Endothelial cell of umbilical vein (primary cell): ENCODE measurements around the gene AAR2. TPM values are rescaled to one million over a fixed set of nuclear protein-coding genes. Genes with fewer than 3 reads are reported as not detected.

Experiments used
- BruUV-seq: library from RNA; stranded (reverse); fragments of 400-500 nt; replicated peaks from 2 replicates; lab custom pipeline; 2021; lab: Mats Ljungman, UMichigan
- CTCF ChIA-PET: fragments of 300-600, 350-600 bp; sonication (Branson Sonifier 250); formaldehyde crosslinking; loops from one replicate; lab custom pipeline; 2021; ENCODE audit warnings: antibody characterized with exemption, inconsistent platforms; lab: Charles Lee
- POLR2A ChIA-PET: fragments of 300-600, 350-600 bp; sonication (Branson Sonifier 250); formaldehyde crosslinking; loops from one replicate; lab custom pipeline; 2021; ENCODE audit warnings: antibody characterized with exemption, inconsistent platforms; lab: Charles Lee
- DNase-seq: peaks from one replicate; pipeline ENCODE4 v3.0.0-alpha.2; 2011; ENCODE audit warnings: low read depth, low spot score
- FAIRE-seq: peaks from 2 replicates; lab custom pipeline; 2011; peaks lifted over from hg19 to GRCh38; lab: Jason Lieb, UNC
- H2AFZ ChIP-seq: 2 replicates; pipeline ENCODE4 v1.6.0; 2012; ENCODE audit warnings: low read depth, low read length, control low read depth, inconsistent platforms
- H3K27ac ChIP-seq: 2 replicates; pipeline ENCODE4 v1.5.1; 2011; ENCODE audit warnings: low read depth, mild to moderate bottlenecking, control low read depth, low read length, moderate library complexity; ENCODE audit not compliant: insufficient read depth
- H3K27me3 ChIP-seq, 2 experiments: 2 replicates each; pipeline versions ENCODE4 v1.6.0 to v1.6.1; 2011; ENCODE audit warnings: low read length in 2 of 2, mixed read lengths in 1 of 2; ENCODE audit not compliant: control insufficient read depth in 2 of 2, insufficient read depth in 2 of 2
- H3K36me3 ChIP-seq, 2 experiments: 2 replicates in 1 of 2; 3 replicates in 1 of 2; pipeline ENCODE4 v1.5.1; 2011; ENCODE audit warnings: low read length in 2 of 2, mild to moderate bottlenecking in 1 of 2, moderate library complexity in 1 of 2; ENCODE audit not compliant: control insufficient read depth in 2 of 2, insufficient read depth in 2 of 2; ENCODE audit errors: extremely low read depth in 1 of 2
- H3K4me1 ChIP-seq: 3 replicates; pipeline ENCODE4 v1.5.1; 2011; ENCODE audit warnings: mild to moderate bottlenecking, low read length; ENCODE audit not compliant: control insufficient read depth, insufficient read depth; ENCODE audit errors: extremely low read depth
- H3K4me2 ChIP-seq: 2 replicates; pipeline ENCODE4 v1.6.1; 2011; ENCODE audit warnings: low read length, control low read depth, mixed read lengths; ENCODE audit not compliant: insufficient read depth
- H3K4me3 ChIP-seq, 3 experiments: fragments of 200-600 bp in 1 of 3; sonication (generic), shearing (Covaris generic) in 1 of 3; replicated peaks in 1 of 3; 2 replicates each; pipeline ENCODE4 v1.5.1; 2011 to 2016; ENCODE audit warnings: control low read depth in 3 of 3, low read length in 3 of 3, mild to moderate bottlenecking in 2 of 3, inconsistent platforms in 1 of 3, low read depth in 1 of 3, moderate library complexity in 1 of 3; ENCODE audit not compliant: insufficient read depth in 1 of 3
- H3K79me2 ChIP-seq: 2 replicates; pipeline ENCODE4 v1.6.0; 2012; ENCODE audit warnings: low read length, inconsistent platforms; ENCODE audit not compliant: control insufficient read depth, insufficient read depth
- H3K9ac ChIP-seq: replicated peaks from 2 replicates; pipeline ENCODE3; 2011; ENCODE audit warnings: low read length, control low read depth; ENCODE audit not compliant: insufficient read depth; ENCODE audit errors: extremely low read depth
- H3K9me1 ChIP-seq: replicated peaks from 3 replicates; pipeline ENCODE4 v1.6.0; 2011; ENCODE audit warnings: mild to moderate bottlenecking, low read length; ENCODE audit not compliant: control insufficient read depth, insufficient read depth; ENCODE audit errors: extremely low read depth
- H3K9me3 ChIP-seq: replicated peaks from 2 replicates; pipeline ENCODE4 v1.5.1; 2012; ENCODE audit warnings: low read length, inconsistent platforms; ENCODE audit not compliant: control insufficient read depth, insufficient read depth
- H4K20me1 ChIP-seq: replicated peaks from 2 replicates; pipeline ENCODE3; 2011; ENCODE audit warnings: mild to moderate bottlenecking, low read length; ENCODE audit not compliant: control insufficient read depth, insufficient read depth; ENCODE audit errors: extremely low read depth
- EZH2 ChIP-seq: IDR thresholded peaks from 2 replicates; pipeline ENCODE4 v1.6.1; 2012; ENCODE audit warnings: borderline replicate concordance, low read depth, mild to moderate bottlenecking, moderate library complexity, low read length, inconsistent platforms; ENCODE audit not compliant: severe bottlenecking
- FOS ChIP-seq: IDR thresholded peaks from 2 replicates; pipeline ENCODE4 v1.6.1; 2011; ENCODE audit warnings: mild to moderate bottlenecking, low read length, moderate library complexity, borderline replicate concordance; ENCODE audit not compliant: insufficient read depth
- GATA2 ChIP-seq: IDR thresholded peaks from 2 replicates; pipeline ENCODE4 v1.7.0; 2011; ENCODE audit warnings: low read depth, mild to moderate bottlenecking, moderate library complexity, mixed read lengths, low read length; ENCODE audit not compliant: insufficient read length, insufficient read depth
- JUN ChIP-seq: IDR thresholded peaks from 2 replicates; pipeline ENCODE4 v1.6.1; 2011; ENCODE audit warnings: borderline replicate concordance, low read depth; ENCODE audit not compliant: insufficient read length, insufficient read depth
- MYC ChIP-seq: IDR thresholded peaks from one replicate; pipeline ENCODE4 v1.6.1; 2011; ENCODE audit warnings: mild to moderate bottlenecking, low read depth, low read length
- POLR2A ChIP-seq: IDR thresholded peaks from 2 replicates; pipeline ENCODE4 v1.6.1; 2012; ENCODE audit warnings: low read depth, mild to moderate bottlenecking, control low read depth, low read length
- POLR2AphosphoS5 ChIP-seq: IDR thresholded peaks from 2 replicates; pipeline ENCODE4 v1.6.1; 2012; ENCODE audit warnings: low read depth, mild to moderate bottlenecking, control low read depth, low read length, moderate library complexity; ENCODE audit not compliant: insufficient read depth
- dilution Hi-C: fragments of 300-500 bp; cut with MboI; formaldehyde crosslinking; loops from one replicate; pipeline ENCODE4 v1.15.0; 2019; ENCODE audit warnings: low sequenced_read_pairs; ENCODE audit not compliant: extremely low pct_ligation_motif_present
- intact Hi-C: fragments of 100-400 bp; cut with micrococcal nuclease; formaldehyde crosslinking; loops from one replicate; pipeline ENCODE4 v1.10.0; 2022
- polyA plus RNA-seq, 4 experiments: library from polyadenylated mRNA; depleted of rRNA in 3 of 4; stranded (reverse) in 3 of 4; unstranded in 1 of 4; fragments of >200 nt; gene quantifications; 2 replicates each; pipeline versions ENCODE4 v1.2.1 to v1.2.3, GENCODE V29; 2011 to 2012; ENCODE audit warnings: missing spikeins in 1 of 4
- total RNA-seq: library from RNA; stranded (reverse); gene quantifications from 2 replicates; pipeline ENCODE4 v1.2.3, GENCODE V29; 2021
- TF ChIP-seq, protein P1 (sequence below): IDR thresholded peaks from 2 replicates; pipeline ENCODE4 v1.6.1; 2011; ENCODE audit not compliant: insufficient read depth, insufficient read length
- TF ChIP-seq, protein P2 (sequence below), 2 donors: IDR thresholded peaks; 1 replicate in 1 of 2; 2 replicates in 1 of 2; pipeline ENCODE4 v1.5.1; 2011; ENCODE audit warnings: low read length in 2 of 2, mild to moderate bottlenecking in 2 of 2, moderate library complexity in 2 of 2, control low read depth in 1 of 2, inconsistent platforms in 1 of 2, low read depth in 1 of 2; ENCODE audit not compliant: insufficient read depth in 1 of 2; ENCODE audit errors: extremely low read depth in 1 of 2

Gene AAR2
- total and polyA plus RNA-seq, 2 donors (not counting 3 experiments of a cell fraction or from before 2014, with no cell fraction given), result 21.9 to 29.4 TPM

- TF ChIP-seq FOS (no peak), MYC (no peak)
- CTCF ChIA-PET, result interaction anchor here (0.7 to 1.1 kb wide), 2 partner anchors 19 to 50 kb away, joined by 3 read pairs; no protein-coding TSS in a partner anchor
- Histone ChIP-seq H3K27me3 (no peaks in the 10 kb centered on the region), H3K9me1 (no peaks in the 10 kb centered on the region), H3K36me3 (peaks cover 3 to 14% of the 10 kb centered on the region in 2 experiments), H3K79me2 (peaks cover 6% of the 10 kb centered on the region), H4K20me1 (no peaks in the 10 kb centered on the region), H3K4me3 (no peak overlapping the region), H3K4me1 (no peaks in the 10 kb centered on the region), H3K9ac (no peak overlapping the region), H3K4me2 (no peak overlapping the region), H3K9me3 (no peaks in the 10 kb centered on the region), H3K27ac (no peak overlapping the region), H2AFZ (no peak overlapping the region)
- intact Hi-C loops (no loop called here), dilution Hi-C loops (no loop called here)
- POLR2A ChIA-PET, result no interaction called here
- DNase-seq (no peak), FAIRE-seq (no peak)
- no TSS peak for BruUV-seq
These were observed 16.8 kb downstream of the AAR2 start for GRCh38 chr20:36253036-36253435.

- peaks cover 6% of the 10 kb centered on the region for H3K79me2 ChIP-seq
- H3K9me1 ChIP-seq, result no peaks in the 10 kb centered on the region
- dilution Hi-C loops (no loop called here), intact Hi-C loops (no loop called here)
- H3K4me3 ChIP-seq, result no peak overlapping the region
- no peaks in the 10 kb centered on the region for H3K27me3 ChIP-seq
- no peaks in the 10 kb centered on the region for H3K4me1 ChIP-seq
- BruUV-seq, result no TSS peak
- H3K27ac ChIP-seq, result no peak overlapping the region
- DNase-seq (no peak), FAIRE-seq (no peak)
- no peak overlapping the region for H3K4me2 ChIP-seq
- peaks cover 3 to 14% of the 10 kb centered on the region in 2 experiments for H3K36me3 ChIP-seq
- no peak overlapping the region for H3K9ac ChIP-seq
- ChIA-PET POLR2A (no interaction called here), CTCF (no interaction called here)
- TF ChIP-seq GATA2 (no peak), POLR2A (no peak), MYC (no peak), POLR2AphosphoS5 (no peak), EZH2 (no peak), FOS (no peak), JUN (no peak)
- TF ChIP-seq, protein P1, sequence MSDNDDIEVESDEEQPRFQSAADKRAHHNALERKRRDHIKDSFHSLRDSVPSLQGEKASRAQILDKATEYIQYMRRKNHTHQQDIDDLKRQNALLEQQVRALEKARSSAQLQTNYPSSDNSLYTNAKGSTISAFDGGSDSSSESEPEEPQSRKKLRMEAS, result no peak
- TF ChIP-seq, protein P2, sequence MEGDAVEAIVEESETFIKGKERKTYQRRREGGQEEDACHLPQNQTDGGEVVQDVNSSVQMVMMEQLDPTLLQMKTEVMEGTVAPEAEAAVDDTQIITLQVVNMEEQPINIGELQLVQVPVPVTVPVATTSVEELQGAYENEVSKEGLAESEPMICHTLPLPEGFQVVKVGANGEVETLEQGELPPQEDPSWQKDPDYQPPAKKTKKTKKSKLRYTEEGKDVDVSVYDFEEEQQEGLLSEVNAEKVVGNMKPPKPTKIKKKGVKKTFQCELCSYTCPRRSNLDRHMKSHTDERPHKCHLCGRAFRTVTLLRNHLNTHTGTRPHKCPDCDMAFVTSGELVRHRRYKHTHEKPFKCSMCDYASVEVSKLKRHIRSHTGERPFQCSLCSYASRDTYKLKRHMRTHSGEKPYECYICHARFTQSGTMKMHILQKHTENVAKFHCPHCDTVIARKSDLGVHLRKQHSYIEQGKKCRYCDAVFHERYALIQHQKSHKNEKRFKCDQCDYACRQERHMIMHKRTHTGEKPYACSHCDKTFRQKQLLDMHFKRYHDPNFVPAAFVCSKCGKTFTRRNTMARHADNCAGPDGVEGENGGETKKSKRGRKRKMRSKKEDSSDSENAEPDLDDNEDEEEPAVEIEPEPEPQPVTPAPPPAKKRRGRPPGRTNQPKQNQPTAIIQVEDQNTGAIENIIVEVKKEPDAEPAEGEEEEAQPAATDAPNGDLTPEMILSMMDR (IDR thresholded peaks at IDR 0.05; ENCODE audit: extremely low read depth in 1 of 2, insufficient read depth in 1 of 2, low read depth in 1 of 2, low read length in 2 of 2), result no peak
- no peaks in the 10 kb centered on the region for H3K9me3 ChIP-seq
- H2AFZ ChIP-seq, result no peak overlapping the region
- H4K20me1 ChIP-seq, result no peaks in the 10 kb centered on the region
These were observed 17.8 kb downstream of the AAR2 start for GRCh38 chr20:36254076-36254475.
